NCI-H2227 (cell line): ENCODE results near the gene CYP1A1.

Experiments used
- DNase-seq: peaks from one replicate; lab custom pipeline; 2025; ENCODE audit not compliant: unreplicated experiment; lab: John Stamatoyannopoulos, UW

CYP1A1 gene

GRCh38 chr15:74695597-74696397 is 29.5 kb downstream of the CYP1A1 start, which contains the start of gene EDC3:
TSS of gene EDC3 (minus strand) at chr15:74696024. CDS start at chr15:74675124, 20,900 bp downstream.
- peak; percentile 90 for DNase-seq

GRCh38 chr15:74692327-74692726 is 33.0 kb downstream of the CYP1A1 start:
- no peak for DNase-seq

- no peak for DNase-seq
Measured at GRCh38 chr15:74683758-74684157, 41.6 kb downstream of the CYP1A1 start.

- DNase-seq = no peak
Measured at GRCh38 chr15:74682954-74683353, 42.4 kb downstream of the CYP1A1 start.

GRCh38 chr15:74680456-74680855 is 44.9 kb downstream of the CYP1A1 start:
- no peak for DNase-seq

- DNase-seq = no peak
Measured at GRCh38 chr15:74676801-74677200, 48.5 kb downstream of the CYP1A1 start.

GRCh38 chr15:74674161-74674560 is 51.2 kb downstream of the CYP1A1 start:
- no peak for DNase-seq

- DNase-seq = no peak
Measured at GRCh38 chr15:74669627-74670026, 55.7 kb downstream of the CYP1A1 start.
